HL-60 (cell line): ENCODE data around the gene SLC22A16.

Source experiments
- CTCF ChIP-seq: IDR thresholded peaks from one replicate; pipeline ENCODE4 v1.5.1; 2011; ENCODE audit warnings: low read length, control low read depth, inconsistent platforms; ENCODE audit not compliant: insufficient read depth
- POLR2AphosphoS5 ChIP-seq: IDR thresholded peaks from 2 replicates; pipeline ENCODE4 v1.6.1; 2012; ENCODE audit warnings: low read depth
- REST ChIP-seq: IDR thresholded peaks from 2 replicates; pipeline ENCODE4 v1.6.1; 2012; ENCODE audit warnings: low read depth; ENCODE audit not compliant: insufficient replicate concordance

GRCh38 chr6:110446405-110446804 is 30.0 kb downstream of the SLC22A16 start:
- TF ChIP-seq CTCF (no peak), POLR2AphosphoS5 (no peak), REST (no peak)
